GM18861 (cell line): ENCODE measurements around the gene BTNL3.

ENCODE experiments used
- ATAC-seq: cut with Tn5 transposase; IDR thresholded peaks from one replicate; pipeline ENCODE4 v1.9.1; 2021; ENCODE audit not compliant: unreplicated experiment

The BTNL3 gene

DNA sequence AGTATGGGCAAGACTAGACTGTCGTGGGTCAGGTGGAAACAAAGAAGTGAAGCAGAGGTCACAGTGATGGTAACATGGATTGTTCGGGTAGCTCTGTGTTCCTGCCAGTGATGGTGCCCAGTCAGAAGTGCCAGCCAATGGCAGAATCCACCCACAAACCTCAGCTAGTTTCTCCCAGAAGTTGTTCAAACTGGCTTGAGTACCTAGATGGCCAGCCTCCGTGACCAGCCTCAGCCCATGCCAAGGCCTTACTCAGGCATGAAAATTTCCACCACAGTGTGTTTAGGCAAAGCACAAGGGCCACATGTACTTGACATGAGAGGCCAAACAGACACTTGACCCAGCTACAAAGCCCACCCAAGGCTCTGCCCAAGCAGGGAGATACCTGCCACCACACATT is 32.0 kb downstream of the BTNL3 start:
- ATAC-seq = no peak

GRCh38 chr5:181024245-181025064 is 35.8 kb downstream of the BTNL3 start:
- no peak for ATAC-seq

DNA sequence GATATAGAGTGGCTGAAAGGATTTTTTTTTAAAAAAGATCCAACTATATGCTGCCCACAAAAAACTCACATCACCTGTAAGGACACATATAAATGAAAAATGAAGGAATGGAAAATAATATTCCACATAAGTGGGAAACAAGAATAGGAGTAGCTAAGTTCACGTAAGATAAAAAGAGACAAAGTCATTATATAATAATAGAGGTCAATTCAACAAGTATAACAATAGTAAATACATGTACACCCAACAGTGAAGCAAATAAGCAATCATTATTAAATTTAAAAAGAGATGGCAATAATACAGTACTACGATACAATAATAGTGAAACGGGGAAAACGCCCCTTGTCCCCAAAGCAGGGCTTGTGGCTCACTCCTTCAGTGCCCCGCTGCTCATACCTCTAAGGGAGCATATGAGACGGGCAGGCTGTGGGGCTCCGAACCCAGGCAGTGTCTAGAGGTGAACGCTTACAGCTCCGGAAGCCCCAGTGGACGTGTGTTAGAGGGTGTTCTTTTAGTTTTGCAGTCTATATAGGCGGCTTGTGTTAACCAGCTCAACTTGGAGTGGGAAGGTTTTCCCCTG is 38.9 kb downstream of the BTNL3 start:
- ATAC-seq = no peak

GRCh38 chr5:181028032-181028819 is 39.6 kb downstream of the BTNL3 start:
- ATAC-seq = no peak

- ATAC-seq = no peak
Measured at GRCh38 chr5:181031716-181032115, 43.1 kb downstream of the BTNL3 start.

- ATAC-seq = no peak
Measured at GRCh38 chr5:181035991-181036815, 47.6 kb downstream of the BTNL3 start.

DNA sequence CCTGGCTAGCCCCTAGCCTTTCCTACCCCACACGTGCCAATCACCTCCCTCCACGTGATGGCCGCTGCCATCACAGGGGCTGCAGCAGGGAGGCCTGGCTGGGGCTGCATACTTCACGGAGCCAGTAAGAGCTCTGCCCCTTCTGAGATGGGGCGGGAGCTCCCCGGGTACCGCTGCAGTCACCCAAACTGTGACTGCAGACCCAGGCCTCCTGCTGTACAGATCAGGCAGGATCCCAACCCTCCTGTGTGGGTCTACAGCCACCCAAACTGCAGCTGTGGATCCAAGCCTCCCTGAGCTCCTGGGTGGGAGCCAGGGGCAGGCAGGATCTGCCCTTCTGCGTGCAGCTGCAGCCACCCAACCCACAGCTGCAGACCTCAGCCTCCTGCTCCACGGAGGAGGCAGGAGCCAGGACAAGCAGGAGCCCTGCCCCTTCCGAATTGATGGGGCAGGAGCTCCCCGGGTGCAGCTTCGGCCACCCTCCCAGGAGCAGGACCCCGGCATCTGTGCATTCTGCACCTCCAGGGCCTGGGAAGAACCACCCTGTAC is 48.2 kb downstream of the BTNL3 start:
- ATAC-seq = no peak

GRCh38 chr5:181037365-181037861 is 48.8 kb downstream of the BTNL3 start:
- ATAC-seq = no peak

GRCh38 chr5:181039471-181039870 is 50.8 kb downstream of the BTNL3 start:
- no peak for ATAC-seq

DNA sequence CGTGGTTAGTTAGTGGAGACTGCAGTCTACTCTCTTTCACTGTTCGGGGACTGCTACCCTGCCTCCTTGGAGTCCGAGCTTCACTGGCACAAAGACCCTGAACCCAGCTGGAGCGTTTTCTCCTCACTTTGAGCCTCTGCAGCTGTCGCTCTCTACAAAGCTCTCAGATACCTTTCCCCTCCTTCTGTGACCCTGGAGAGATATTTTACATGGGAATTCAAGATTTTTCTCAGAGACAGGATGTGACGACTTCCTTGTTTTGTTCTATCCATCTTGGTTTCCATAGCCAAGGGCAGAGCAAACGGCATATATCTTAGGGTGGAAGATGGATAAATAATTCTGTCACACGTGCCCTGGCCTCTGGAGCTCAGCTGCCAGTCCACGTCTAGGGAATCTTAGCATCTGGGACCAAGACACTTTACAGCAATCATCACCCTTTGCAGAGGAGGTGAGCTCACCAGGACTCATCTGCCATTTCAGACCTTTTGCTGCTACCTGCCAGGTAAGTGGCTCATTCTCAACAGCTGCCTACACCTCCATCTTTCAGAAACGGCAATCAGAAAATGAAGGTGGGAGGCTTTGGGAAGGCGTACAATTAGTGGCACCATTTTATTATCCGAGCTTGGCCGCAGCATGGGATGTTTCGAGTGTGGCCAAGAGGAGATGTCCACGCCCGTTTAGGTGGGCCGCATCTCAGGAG is 51.4 kb downstream of the BTNL3 start, which contains the start of gene BTNL9:
Gene BTNL9, plus strand, starts transcription at position 336 of the 700 bp plus-strand sequence. CDS start 5,224 bp downstream, outside the sequence.
- ATAC-seq = no peak

DNA sequence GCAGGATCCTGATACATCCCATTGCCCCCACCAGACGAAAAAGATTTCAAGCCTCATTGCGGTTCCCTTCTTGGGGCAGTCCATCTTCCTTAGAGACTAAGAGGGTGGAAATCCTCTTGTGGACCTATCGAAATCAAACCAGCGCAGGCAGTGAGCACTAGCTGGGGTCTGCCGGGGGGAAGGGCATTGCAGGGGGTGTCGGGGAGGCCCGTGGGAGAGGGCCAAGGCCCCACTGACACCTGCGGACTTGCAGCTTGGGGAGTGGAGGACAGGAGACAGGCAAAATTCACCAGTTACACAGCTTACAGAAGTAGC is 51.9 kb downstream of the BTNL3 start:
- no peak for ATAC-seq

DNA sequence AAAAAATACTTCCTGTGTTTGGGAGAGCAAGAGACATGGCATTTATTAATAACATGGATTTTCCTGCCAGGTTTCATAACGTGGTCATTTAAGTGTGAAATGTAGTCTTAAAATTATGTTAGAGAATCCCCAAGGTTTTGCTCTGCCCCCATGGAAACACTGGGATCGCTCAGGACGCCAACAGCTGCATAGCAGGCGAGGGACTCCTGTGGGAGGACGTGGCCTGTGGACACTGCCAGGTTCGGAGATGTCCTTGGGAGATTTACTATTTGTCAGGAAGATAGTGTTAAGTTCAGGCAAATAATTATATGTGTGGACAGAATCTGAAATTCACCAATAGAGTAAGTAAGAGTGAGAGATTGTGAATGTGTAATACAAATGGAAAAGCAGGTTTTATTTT is 52.4 kb downstream of the BTNL3 start:
- ATAC-seq = no peak

DNA sequence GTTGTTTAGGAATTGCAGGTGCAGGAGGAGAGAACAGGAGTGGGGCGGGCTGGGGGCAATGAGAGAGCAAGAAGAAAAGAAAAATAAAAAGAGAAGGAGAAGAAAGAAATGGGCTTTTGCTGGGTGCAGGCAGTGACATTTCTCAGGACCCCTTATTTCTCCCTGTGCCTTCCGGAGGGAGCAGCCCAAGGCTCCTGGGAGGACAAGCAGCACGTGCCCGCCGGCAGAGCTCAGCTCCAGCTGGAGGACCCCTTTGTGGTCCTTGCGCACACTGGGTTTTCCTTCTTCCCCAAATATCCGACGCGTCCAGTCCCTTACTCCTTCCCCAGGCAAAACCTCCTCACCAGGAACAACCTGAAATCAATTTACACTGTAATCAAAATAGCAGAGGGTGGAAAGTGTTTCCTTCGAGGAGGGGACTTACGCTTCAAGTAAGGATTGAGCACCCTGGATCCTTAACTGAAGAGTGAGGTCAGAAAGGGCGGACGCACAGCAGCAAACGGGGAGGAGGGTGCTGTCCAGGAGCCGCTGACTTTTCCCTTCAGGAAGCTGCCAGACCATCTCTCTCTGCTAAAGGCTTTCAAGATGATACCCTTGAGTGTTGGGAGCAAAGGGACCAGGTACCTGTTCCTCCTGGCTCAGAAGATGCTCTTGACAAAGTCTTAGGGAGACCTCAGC is 53.5 kb downstream of the BTNL3 start:
- no peak for ATAC-seq

DNA sequence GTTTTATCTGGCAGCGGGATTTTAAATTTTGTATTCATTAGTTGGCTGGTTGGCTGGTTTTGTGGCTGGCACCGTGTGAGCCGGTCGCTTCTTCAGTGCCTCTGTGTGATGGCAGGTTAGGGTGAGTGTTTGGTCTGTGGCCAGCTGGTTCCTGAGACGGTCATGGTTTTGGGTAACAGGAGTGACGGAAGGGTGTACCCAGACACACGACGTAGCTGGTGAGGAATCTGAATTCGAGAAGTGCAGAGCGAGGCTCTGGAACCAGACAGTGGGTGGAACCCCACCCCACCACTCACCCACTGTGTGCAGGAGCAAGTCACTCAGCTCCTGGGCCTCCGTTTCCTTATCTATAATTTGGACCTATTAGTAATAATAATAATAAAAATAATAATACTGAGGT is 54.1 kb downstream of the BTNL3 start:
- ATAC-seq = no peak

DNA sequence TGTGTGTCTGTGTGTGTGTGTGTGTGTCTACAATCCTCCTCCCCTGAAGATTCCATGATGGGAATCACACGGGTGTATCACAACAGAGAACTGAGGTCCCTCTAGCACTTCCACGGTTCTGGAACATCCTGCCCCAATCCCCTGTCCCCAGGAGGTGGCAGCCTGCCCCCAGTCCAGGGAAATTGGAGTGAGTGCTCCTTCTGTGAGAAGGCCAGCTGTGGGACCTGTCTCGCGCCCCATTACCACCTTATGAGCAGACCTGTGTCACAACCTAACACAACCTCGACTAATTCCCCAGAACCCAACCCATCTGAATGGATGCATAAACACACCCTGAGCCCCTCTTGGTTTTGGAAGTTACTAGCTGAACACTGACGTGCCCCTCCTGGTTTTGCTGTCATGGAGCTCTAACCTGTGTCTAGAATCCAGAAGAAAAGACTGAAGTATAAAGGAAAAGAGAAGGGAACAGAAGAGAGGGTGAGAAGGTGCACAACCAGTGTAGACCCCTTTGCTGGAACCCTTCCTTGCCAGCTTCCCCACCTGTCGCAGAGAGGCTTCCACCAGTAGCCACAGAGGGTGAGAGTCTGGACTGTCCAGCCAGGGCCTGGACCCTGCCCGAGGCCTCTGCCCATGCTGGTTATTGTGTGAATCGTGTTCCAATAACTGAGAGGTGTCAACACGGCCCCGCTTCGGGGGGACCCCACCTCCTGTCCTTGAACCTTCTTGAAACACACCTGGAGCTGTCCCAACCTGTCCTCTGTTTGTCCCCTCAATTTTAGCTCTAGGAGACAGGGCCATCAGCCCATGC is 54.8 kb downstream of the BTNL3 start:
- no peak for ATAC-seq

DNA sequence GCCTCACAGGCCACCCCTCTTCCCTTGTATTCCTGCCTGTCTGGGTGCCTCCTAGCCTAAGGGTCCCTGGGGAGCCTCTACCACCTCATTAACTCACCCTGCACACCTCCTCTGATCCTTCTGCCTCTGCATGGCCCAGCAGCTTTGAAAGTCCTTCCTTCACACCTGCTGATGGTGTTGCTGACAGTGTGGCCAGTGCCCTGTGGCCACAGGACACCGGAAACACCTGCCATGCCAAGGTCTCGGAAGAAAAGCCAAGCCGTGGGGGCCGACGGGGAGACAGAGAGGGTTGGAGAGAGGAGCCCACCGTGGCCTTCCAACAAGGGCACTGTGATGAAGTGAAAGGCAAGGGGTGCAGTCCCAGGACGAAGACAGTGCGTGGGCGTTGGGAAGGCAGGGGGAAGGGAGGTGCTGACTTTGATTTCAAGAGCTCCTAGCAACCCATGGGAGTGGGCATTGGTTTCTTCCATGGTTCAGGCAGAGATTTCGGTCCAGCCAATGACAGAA is 55.5 kb downstream of the BTNL3 start:
- ATAC-seq = no peak

- ATAC-seq = no peak
Measured at GRCh38 chr5:181044662-181045305, 56.1 kb downstream of the BTNL3 start.

DNA sequence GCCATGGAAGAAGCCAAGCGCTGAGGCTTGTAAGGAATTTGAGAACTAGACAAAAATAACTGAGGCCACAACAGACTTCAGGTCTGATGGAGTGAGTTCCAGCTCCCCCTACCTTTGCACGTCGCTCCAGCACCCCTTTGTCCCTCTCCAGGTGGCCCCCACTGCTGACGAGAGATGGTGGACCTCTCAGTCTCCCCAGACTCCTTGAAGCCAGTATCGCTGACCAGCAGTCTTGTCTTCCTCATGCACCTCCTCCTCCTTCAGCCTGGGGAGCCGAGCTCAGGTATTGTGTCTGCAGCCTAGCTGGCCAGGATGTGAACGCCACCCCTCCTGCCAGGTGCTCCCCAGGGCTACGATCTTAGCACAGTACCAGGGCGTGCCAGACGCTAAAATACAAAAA is 56.7 kb downstream of the BTNL3 start:
- no peak for ATAC-seq
